NCI-H187 treated with DMSO at 0.1 percent for 48 hours (cell line): ENCODE data around the gene RHPN2.

Experiments used
- DNase-seq: peaks from one replicate; lab custom pipeline; 2025; lab: John Stamatoyannopoulos, UW

RHPN2 gene

GRCh38 chr19:33064792-33065550, at the start of gene RHPN2:
TSS of gene RHPN2 (minus strand) at chr19:33064888. CDS start at chr19:33064852, 36 bp downstream.
- DNase-seq: no peak

- DNase-seq: no peak
Measured at GRCh38 chr19:33114312-33114711, 49.6 kb upstream of the RHPN2 start.

- no peak for DNase-seq
Measured at GRCh38 chr19:33111587-33111986, 46.9 kb upstream of the RHPN2 start.

GRCh38 chr19:33110137-33110910, 45.6 kb upstream of the RHPN2 start:
- no peak for DNase-seq

- DNase-seq: no peak
Measured at GRCh38 chr19:33108161-33108560, 43.5 kb upstream of the RHPN2 start.

GRCh38 chr19:33102893-33103292, 38.2 kb upstream of the RHPN2 start:
- DNase-seq: no peak

- no peak for DNase-seq
Measured at GRCh38 chr19:33100894-33101644, 36.4 kb upstream of the RHPN2 start.

GRCh38 chr19:33098055-33098534, 33.4 kb upstream of the RHPN2 start:
- DNase-seq: no peak

- no peak for DNase-seq
Measured at GRCh38 chr19:33096005-33096404, 31.3 kb upstream of the RHPN2 start.

- DNase-seq: no peak
Measured at GRCh38 chr19:33094436-33095067, 29.9 kb upstream of the RHPN2 start.

GRCh38 chr19:33093420-33094210, 28.9 kb upstream of the RHPN2 start:
- DNase-seq: no peak

- no peak for DNase-seq
Measured at GRCh38 chr19:33090179-33090578, 25.5 kb upstream of the RHPN2 start.

- no peak for DNase-seq
Measured at GRCh38 chr19:33089010-33089409, 24.3 kb upstream of the RHPN2 start.

- no peak for DNase-seq
Measured at GRCh38 chr19:33086955-33087354, 22.3 kb upstream of the RHPN2 start.

- DNase-seq: no peak
Measured at GRCh38 chr19:33085570-33086128, 21.0 kb upstream of the RHPN2 start.

GRCh38 chr19:33080761-33081681, 16.3 kb upstream of the RHPN2 start, which contains the start of gene GPATCH1:
TSS of gene GPATCH1 (plus strand) at chr19:33081181. CDS start at chr19:33081194, 13 bp downstream.
- peak; percentile 62 for DNase-seq

GRCh38 chr19:33075519-33075918, 10.8 kb upstream of the RHPN2 start:
- no peak for DNase-seq

GRCh38 chr19:33071887-33072286, 7.2 kb upstream of the RHPN2 start:
- no peak for DNase-seq

GRCh38 chr19:33067121-33067520, 2.4 kb upstream of the RHPN2 start:
- no peak for DNase-seq

GRCh38 chr19:33066543-33066942, 1.9 kb upstream of the RHPN2 start:
- DNase-seq: no peak
